ENCODE measurements around the gene KDM5A.
"Not testable (repeated sequence)": the region's sequence is repeated elsewhere in the genome, so short reads cannot be mapped to it uniquely, and the experiment has no call there.

KDM5A gene

DNA sequence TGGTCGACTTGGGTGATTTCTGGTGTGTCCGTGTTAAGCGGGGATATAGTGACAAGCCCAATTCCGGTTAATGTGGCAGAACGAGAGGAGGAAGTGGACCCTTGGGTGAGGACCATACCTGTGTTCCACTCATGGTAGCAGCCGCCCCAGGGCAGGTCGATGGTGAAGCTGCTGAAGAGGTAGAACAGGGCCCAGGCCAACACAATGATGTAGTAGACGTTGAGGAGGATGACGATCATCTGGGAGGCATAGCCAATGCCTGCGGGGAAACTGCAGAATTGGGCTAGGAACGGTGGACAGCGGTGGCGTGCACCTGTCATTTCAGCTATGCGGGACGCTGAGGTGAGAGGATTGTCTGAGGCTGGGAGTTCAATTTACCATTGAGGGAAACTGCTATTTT lies 146.6 kb downstream of the KDM5A start:
- FAIRE-seq (no peak), DNase-seq (ENCODE audit: insufficient read length, low spot score) (no peak)

DNA sequence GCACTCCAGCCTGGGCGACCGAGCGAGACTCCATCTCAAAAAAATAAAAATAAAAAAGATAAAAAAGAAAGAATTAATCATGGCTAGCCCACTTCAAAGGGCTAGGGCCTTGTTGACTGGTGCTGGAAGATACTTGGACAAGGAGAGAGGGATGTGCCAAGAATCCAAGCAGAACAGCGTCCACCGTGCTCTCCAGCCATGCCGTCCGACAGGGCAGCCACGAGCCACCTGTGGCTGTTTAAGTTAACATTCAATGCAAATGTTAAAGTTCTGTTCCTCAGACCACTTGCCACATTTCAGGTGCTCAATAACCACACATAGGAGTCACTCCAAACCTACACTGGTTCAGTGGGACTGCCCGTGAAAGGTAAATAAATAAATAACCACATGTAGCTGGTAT lies 147.9 kb downstream of the KDM5A start:
- no peak for DNase-seq (ENCODE audit: insufficient read length, low spot score)
- FAIRE-seq = no peak

DNA sequence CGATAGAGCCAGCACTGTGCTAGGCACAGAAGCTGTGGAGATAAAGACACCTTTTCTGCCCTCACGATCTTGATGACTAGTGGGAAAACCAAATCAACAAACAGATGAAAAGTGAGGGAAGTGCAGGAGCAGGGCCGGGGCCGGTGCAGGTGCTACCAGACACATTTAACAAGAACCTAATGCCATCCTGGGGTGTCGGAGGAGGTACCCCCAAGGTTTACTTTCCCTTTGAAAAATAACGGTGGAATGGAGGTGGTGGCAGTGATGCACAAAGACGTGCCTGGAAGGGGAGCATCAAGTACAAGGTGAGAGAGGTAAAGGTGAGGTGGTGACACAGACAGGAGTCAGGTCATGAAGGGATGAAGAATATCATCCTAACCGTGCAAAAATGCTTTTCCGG lies 148.6 kb downstream of the KDM5A start:
- no peak for FAIRE-seq
- DNase-seq (ENCODE audit: insufficient read length, low spot score) = no peak

DNA sequence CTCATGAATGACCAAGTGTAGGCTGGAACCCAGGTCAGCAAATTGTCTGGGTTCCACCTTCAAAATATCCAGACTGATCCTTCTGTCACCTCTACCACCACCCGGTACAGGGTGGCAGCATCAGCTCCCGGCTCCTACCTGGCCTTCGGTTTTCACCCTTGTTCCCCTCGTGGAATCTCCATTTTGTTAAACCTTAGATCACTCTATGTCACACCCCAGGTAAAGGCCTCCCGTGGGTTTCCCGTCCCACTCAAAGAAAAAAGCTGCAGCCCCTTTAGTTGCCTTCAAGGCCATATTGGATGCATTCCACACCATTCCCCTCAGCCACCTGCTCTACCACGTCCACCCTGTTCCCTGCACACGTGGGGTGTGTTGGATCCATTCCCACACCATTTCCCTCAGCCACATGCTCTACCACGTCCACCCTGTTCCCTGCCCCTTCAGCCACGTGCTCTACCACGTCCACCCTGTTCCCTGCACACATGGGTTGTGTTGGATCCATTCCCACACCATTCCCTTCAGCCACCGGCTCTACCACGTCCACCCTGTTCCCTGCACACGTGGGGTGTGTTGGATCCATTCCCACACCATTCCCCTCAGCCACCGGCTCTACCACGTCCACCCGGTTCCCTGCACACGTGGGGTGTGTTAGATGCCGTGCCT lies 150.3 kb downstream of the KDM5A start:
- FAIRE-seq (no peak), DNase-seq (ENCODE audit: insufficient read length, low spot score) (no peak)

DNA sequence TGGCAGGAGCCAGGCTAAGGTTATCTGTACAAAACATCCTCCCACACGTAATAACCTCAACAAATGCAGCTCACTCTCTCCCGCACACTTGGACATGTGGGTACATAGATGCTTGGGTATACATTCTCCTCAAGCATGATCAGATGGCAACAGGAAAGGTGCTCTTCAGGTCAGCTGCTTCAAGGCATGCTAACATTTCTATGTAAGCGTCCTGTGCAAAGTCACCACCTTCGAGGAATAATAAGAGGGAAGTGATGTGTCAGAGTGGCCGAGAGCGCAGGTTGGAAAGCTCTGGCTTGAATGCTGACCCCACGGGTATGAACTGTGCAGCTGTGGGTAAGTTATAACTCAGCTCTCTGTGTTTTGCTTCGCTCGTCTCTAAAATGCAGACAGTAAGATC lies 151.0 kb downstream of the KDM5A start:
- DNase-seq (ENCODE audit: insufficient read length, low spot score) = no peak
- no peak for FAIRE-seq

DNA sequence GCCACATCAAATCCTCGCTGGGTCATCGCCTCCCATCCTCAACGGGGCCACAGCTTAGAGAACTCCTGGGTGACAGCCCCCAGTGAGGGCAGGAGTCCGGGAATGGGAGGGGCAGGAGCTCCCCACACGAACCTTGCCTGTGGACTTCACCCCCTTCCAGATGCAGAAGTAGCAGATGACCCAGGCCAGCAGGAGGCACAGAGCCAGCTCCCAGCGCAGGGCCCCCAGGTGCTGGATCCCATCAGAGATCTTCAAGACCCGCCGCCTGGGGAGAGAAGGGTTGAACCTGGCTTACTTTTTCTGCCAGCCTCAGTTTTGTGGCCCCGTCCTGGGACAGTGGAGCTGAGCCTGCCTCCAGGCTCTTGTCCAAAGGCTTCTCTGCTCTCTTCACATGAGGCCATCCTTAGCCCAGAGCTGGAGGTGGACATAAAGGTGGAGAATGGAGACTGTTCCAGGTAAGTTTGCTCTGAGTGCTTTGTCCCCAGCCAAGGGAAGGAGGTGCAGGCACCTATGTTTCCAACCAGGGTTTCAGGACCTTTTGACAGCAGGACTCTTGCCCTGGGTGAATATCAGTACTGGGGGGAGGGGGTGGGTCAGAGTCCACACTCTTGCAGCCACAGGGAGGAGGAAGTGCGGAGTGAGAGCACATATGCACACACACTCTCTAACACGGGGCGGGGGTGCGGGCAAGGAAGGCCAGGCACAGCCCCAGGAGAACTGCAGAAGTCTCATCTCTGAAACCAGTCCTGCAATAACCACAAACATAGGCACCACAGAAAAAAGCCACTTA lies 151.9 kb downstream of the KDM5A start:
- FAIRE-seq (no peak), DNase-seq (ENCODE audit: insufficient read length, low spot score) (no peak)

DNA sequence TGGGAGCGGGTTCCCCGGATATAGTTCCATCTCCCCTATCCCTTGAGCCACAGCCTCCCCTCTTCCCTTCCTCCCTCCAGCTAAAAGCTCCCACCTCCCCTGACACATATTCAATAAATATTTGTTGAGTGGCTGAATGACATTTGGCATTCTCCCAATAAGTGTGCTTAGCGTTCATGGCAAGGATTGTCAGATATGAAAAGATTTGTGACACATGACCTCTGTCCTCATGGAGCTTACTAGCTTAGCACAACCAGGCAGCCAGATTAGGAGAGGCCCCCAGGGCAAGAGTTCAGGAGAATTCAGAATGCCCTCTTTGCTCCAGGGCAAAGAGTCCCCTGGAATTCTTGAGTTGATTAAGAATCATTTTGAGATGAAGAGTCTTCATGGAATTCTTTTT lies 152.7 kb downstream of the KDM5A start:
- DNase-seq (ENCODE audit: insufficient read length, low spot score) (no peak), FAIRE-seq (no peak)

DNA sequence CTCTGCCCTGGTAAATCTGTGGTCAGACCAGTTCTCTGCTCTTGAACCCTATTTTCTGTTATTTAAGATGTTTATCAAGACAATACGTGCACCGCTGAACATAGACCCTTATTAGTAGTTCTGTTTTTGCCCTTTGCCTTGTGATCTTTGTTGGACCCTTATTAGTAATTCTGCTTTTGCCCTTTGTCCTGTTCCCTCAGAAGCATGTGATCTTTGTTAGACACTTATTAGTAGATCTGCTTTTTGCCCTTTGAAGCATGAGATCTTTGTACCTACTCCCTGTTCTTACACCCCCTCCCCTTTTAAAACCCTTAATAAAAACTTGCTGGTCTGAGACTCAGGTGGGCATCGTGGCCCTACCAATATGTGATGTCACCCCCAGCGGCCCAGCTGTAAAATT lies 153.2 kb downstream of the KDM5A start:
- not testable (repeated sequence) for FAIRE-seq; DNase-seq (ENCODE audit: insufficient read length, low spot score)

DNA sequence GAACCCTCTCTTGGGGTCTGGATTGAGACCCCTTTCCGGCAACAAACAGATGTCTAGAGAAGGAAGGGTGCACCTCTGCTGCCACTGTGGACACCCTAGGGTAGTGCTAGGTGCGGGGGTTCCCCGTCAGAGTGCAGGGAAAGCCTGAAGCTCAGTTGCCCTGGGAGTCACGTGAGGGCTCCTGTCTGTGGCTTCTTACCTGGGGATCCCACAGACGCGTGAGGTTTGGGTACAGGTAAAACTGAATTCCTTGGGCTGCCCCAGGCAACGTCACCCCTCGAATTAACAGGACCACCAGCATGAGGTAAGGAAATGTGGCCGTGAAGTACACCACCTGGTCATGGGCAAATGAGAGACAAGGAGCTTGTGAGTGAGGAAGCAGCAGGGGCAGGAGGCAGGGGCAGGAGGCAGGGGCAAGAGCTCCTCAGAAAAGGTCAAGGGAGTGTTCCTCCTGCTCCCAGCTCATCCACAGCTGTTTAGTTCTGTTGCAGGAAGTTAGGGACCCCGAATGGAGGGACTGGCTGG lies 154.2 kb downstream of the KDM5A start:
- no peak for FAIRE-seq
- no peak for DNase-seq (ENCODE audit: insufficient read length, low spot score)

DNA sequence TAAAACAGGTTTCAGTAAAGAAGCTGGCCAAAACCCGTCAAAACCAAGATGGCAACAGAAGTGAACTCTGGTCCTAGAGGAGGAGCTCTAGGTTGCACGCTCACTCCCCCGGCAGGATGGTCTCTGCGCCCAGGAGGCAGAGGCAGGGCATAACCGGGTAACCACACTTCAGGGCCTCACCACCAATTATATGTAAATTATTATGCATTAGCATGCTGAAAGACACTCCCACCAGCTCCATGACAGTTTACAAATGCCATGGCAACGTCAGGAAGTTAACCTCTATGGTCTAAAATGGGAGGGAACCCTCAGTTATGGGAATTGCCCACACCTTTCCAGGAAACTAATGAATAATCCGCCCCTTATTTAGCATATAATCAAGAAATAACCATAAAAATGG lies 155.1 kb downstream of the KDM5A start:
- DNase-seq (ENCODE audit: insufficient read length, low spot score) = no peak
- FAIRE-seq = no peak

DNA sequence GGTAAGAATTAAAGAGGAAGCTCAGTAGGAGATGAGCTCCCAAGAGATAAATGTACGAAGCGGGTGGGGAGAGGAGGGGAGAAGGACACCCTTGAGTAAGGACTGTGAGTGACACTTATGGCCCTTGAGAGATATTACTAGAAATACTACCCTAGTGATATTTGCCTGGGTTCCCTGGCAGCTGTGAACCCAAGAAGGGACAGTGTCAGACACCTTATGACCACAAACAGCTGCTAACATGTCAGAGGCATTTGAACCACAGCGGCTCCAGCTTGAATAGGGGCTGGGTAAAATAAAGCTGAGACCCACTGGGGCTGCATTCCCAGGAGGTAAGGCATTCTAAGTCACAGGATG lies 155.5 kb downstream of the KDM5A start:
- DNase-seq (ENCODE audit: insufficient read length, low spot score) = no peak
- FAIRE-seq = no peak

DNA sequence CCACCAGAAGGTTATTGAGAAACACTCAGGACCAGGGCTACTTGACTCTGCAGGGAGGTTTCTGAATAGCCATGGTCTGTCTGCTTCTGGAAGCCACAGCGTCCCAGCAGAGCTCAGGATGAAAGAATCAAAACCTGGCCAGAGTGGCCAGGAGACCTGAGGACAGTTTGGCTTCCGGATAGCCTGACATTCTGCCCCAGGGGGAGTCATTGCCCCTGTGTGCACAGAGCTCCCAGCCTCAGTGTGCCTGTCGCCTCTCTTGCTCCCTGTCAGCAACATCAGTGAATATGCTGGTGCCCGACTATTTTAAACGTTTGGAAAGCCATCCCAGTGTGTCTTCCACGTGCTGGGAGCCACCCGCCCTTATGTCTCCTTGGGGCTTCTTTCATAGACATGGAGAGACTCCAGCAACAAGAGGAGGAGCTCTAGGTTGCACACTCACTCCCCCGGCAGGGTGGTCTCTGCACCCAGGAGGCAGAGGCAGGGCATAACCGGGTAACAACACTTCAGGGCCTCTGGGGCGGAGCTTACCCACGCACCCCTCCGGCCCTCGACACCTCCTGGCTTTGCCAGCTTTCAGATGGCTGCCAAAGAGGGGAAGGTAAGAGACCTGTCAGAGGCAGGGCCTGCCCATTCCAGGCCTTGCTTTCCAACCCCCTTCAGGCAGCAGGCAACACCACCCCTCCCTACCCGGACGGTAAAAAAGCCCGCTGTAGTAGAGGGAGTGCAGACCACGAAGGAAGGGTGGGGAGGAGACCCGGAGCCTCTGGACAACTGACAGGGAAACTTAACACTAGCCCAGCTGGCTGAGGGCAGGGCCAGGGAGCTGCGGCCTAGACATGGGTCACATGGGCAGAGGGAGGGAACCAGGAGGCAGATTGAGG lies 156.1 kb downstream of the KDM5A start:
- FAIRE-seq (no peak), DNase-seq (ENCODE audit: insufficient read length, low spot score) (no peak)

DNA sequence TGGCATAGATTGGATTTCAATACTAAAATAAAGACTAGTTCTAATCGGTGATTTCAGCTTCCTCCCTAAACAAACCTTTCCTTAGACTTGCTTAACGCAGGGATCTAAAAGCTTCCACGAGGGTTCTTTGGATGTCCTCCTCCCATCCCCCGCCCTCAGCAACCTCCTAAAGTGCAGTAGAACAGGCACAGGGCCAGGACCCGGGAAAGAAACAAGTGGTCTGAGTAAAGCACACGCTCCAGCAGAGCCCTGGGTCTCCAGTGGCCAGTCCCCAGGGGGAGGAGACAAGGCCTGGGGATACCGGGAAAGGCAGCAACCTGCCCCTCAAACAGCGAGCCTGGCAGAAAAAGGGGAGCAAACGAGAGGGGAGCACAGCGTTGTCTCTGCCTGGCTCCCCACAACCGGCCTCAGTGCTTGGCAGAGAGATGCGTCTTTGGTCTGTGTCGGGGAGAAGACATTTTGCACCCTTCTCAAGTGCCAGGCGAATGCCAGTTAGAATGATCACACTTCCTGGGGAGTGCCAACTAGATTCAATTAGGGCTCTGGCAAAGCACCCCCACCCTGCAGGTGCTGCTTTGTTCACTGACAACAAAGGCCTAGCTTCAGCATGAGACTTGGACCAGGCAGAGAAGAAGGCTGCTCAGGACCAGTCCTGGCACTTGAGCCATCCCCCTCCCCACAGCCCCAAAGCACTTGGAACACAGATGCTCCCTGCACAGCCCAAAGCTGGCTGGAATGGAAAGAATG lies 158.0 kb downstream of the KDM5A start:
- FAIRE-seq = no peak

More for the DNA sequence above, 158.0 kb downstream of the KDM5A start:
- no peak for DNase-seq (ENCODE audit: insufficient read length, low spot score)

Measured in GM19239 (cell line).